Esophagus muscularis mucosa (tissue), 4 donors: Measurements from ENCODE around the gene C15orf61. TPM values are rescaled to one million over a fixed set of nuclear protein-coding genes. Genes with fewer than 3 reads are reported as not detected.

Experiments
- DNase-seq: peaks from one replicate; pipeline ENCODE4 v3.0.0-alpha.2; 2017; ENCODE audit errors: extremely low spot score
- H3K27ac ChIP-seq, 4 donors: fragments of 200-600 bp; sonication (generic); replicated peaks in 1 of 4; 1 replicate in 3 of 4; 2 replicates in 1 of 4; pipeline ENCODE4 v1.5.1; 2016 to 2019; ENCODE audit warnings: mild to moderate bottlenecking in 1 of 4
- H3K27me3 ChIP-seq, 4 donors: fragments of 200-600 bp; sonication (generic); one replicate each; pipeline versions ENCODE4 v1.5.1 to v1.6.0; 2016 to 2019
- H3K36me3 ChIP-seq, 4 donors: fragments of 200-600 bp; sonication (generic); one replicate each; pipeline ENCODE4 v1.5.1; 2016 to 2019
- H3K4me1 ChIP-seq, 4 donors: fragments of 200-600 bp; sonication (generic); one replicate each; pipeline ENCODE4 v1.5.1; 2016 to 2019
- H3K4me3 ChIP-seq, 4 donors: fragments of 200-600 bp; sonication (generic); 1 replicate in 2 of 4; 2 replicates in 2 of 4; pipeline ENCODE4 v1.5.1; 2016 to 2019; ENCODE audit warnings: mild to moderate bottlenecking in 4 of 4, moderate library complexity in 1 of 4
- H3K9me3 ChIP-seq, 4 donors: fragments of 200-600 bp; sonication (generic); 1 replicate in 3 of 4; 2 replicates in 1 of 4; pipeline ENCODE4 v1.5.1; 2016 to 2019
- CTCF ChIP-seq, 3 experiments: fragments of 200-600 bp in 2 of 3; fragments of 450-650 bp in 1 of 3; sonication (generic) in 2 of 3; IDR thresholded peaks; one replicate each; pipeline ENCODE4 v1.5.1; 2017 to 2019; ENCODE audit warnings: antibody characterized with exemption in 3 of 3, mild to moderate bottlenecking in 2 of 3, moderate library complexity in 1 of 3
- EP300 ChIP-seq: sonication (generic); formaldehyde crosslinking; IDR thresholded peaks from one replicate; pipeline ENCODE4 v1.6.1; 2017; ENCODE audit warnings: antibody characterized with exemption
- POLR2A ChIP-seq: fragments of 450-650 bp; IDR thresholded peaks from one replicate; pipeline ENCODE4 v1.6.1; 2017; ENCODE audit warnings: antibody characterized with exemption, moderate library complexity, mild to moderate bottlenecking, low read depth
- POLR2AphosphoS5 ChIP-seq, 2 donors: sonication (generic); formaldehyde crosslinking; IDR thresholded peaks; one replicate each; pipeline ENCODE4 v1.6.1; 2017; ENCODE audit warnings: antibody characterized with exemption in 2 of 2
- WGBS: methylation state at CpG from one replicate; pipeline ENCODE4 v1.1.5; 2018; 5-methylcytosine and 5-hydroxymethylcytosine counted together
- intact Hi-C: fragments of 100-400 bp; cut with DNase I; formaldehyde crosslinking; loops from one replicate; pipeline ENCODE4 v1.15.1; 2023
- total RNA-seq, 4 donors: library from RNA; depleted of rRNA; stranded (reverse); fragments of >200 nt; gene quantifications; one replicate each; pipeline versions ENCODE4 v1.1.0 to v1.2.1, GENCODE V29; 2016

Gene C15orf61
- total RNA-seq, 4 donors from 2014 or later: 3.8 to 8.1 (median 5.7) TPM

- Histone ChIP-seq H3K4me1 (no peaks in the 10 kb centered on the region), H3K9me3 (no peaks in the 10 kb centered on the region), H3K4me3 (no peak overlapping the region), H3K27me3 (no peaks in the 10 kb centered on the region), H3K36me3 (peaks cover 0 to 15% (median 6%) of the 10 kb centered on the region in 4 donors), H3K27ac (no peak overlapping the region)
- TF ChIP-seq EP300: no peak
- TF ChIP-seq POLR2A: no peak
- TF ChIP-seq POLR2AphosphoS5 (IDR thresholded peaks at IDR 0.05): no peak
- TF ChIP-seq CTCF (IDR thresholded peaks at IDR 0.05): no peak
- no peak for DNase-seq
- 65% methylated on average over 3 of the region's 3 CpGs for WGBS
- intact Hi-C loops: no loop called here
Measured at GRCh38 chr15:67531379-67531914, 10.5 kb downstream of the C15orf61 start.

GRCh38 chr15:67533873-67534272, 12.9 kb downstream of the C15orf61 start:
- Histone ChIP-seq H3K4me1 (no peaks in the 10 kb centered on the region), H3K9me3 (no peaks in the 10 kb centered on the region), H3K4me3 (no peak overlapping the region), H3K27ac (no peak overlapping the region), H3K27me3 (no peaks in the 10 kb centered on the region), H3K36me3 (peaks cover 0 to 7% (median 0%) of the 10 kb centered on the region in 4 donors)
- intact Hi-C loops: no loop called here
- TF ChIP-seq CTCF (IDR thresholded peaks at IDR 0.05) (no peak), EP300 (no peak), POLR2AphosphoS5 (IDR thresholded peaks at IDR 0.05) (no peak), POLR2A (no peak)
- DNase-seq: no peak
- 89% methylated on average over 1 of the region's 1 CpG for WGBS

- no peak for TF ChIP-seq EP300
- TF ChIP-seq CTCF (IDR thresholded peaks at IDR 0.05): no peak
- no peak for TF ChIP-seq POLR2A
- no peak for TF ChIP-seq POLR2AphosphoS5 (IDR thresholded peaks at IDR 0.05)
- Histone ChIP-seq H3K4me1 (no peaks in the 10 kb centered on the region), H3K36me3 (peaks cover 0 to 4% (median 0%) of the 10 kb centered on the region in 4 donors), H3K27ac (no peak overlapping the region), H3K4me3 (no peak overlapping the region), H3K9me3 (no peaks in the 10 kb centered on the region), H3K27me3 (no peaks in the 10 kb centered on the region)
- intact Hi-C loops: no loop called here
- WGBS: 89% methylated on average over 1 of the region's 1 CpG
- no peak for DNase-seq
Measured at GRCh38 chr15:67534360-67534759, 13.4 kb downstream of the C15orf61 start.

- no peaks in the 10 kb centered on the region for H3K36me3 ChIP-seq
- 100% methylated on average over 1 of the region's 1 CpG for WGBS
- peaks cover 5 to 6% (median 6%) of the 10 kb centered on the region in 4 donors for H3K4me1 ChIP-seq
- intact Hi-C loops: no loop called here
- H3K9me3 ChIP-seq: no peaks in the 10 kb centered on the region
- DNase-seq: no peak
- H3K27ac ChIP-seq: no peak overlapping the region
- H3K27me3 ChIP-seq: no peaks in the 10 kb centered on the region
- H3K4me3 ChIP-seq: no peak overlapping the region
- TF ChIP-seq POLR2A (no peak), EP300 (no peak), CTCF (IDR thresholded peaks at IDR 0.05) (no peak)
Measured at GRCh38 chr15:67537771-67538170, 16.8 kb downstream of the C15orf61 start.
